WTC11 (cell line): ENCODE results near the gene HES2. TPM values are rescaled to one million over a fixed set of nuclear protein-coding genes. Genes with fewer than 3 reads are reported as not detected.

Experiments used
- ATF2 ChIP-seq: sonication (generic); formaldehyde crosslinking; IDR thresholded peaks from 2 replicates; pipeline ENCODE4 v1.8.1; 2022; ENCODE audit warnings: low read depth, missing genetic modification reagents, borderline replicate concordance
- CDX4 ChIP-seq: fragments of 250-450 bp; sonication (Bioruptor Pico); IDR thresholded peaks from 2 replicates; pipeline ENCODE4 v1.9.0; 2021; ENCODE audit warnings: moderate library complexity, mild to moderate bottlenecking, inconsistent platforms, borderline replicate concordance
- E2F1 ChIP-seq: sonication (generic); formaldehyde crosslinking; IDR thresholded peaks from 2 replicates; pipeline ENCODE4 v1.8.0; 2022; ENCODE audit warnings: mild to moderate bottlenecking, missing genetic modification reagents
- ELF4 ChIP-seq: sonication (generic); formaldehyde crosslinking; IDR thresholded peaks from 2 replicates; pipeline ENCODE4 v1.8.1; 2022; ENCODE audit warnings: low read depth, mild to moderate bottlenecking, moderate library complexity, missing genetic modification reagents
- FOXJ3 ChIP-seq: sonication (generic); formaldehyde crosslinking; IDR thresholded peaks from 2 replicates; pipeline ENCODE4 v1.9.0; 2021; ENCODE audit warnings: missing genetic modification reagents, mild to moderate bottlenecking, borderline replicate concordance
- GRHL2 ChIP-seq: fragments of 250-450 bp; sonication (Bioruptor Pico); IDR thresholded peaks from 2 replicates; pipeline ENCODE4 v1.8.0; 2022; ENCODE audit warnings: mild to moderate bottlenecking, moderate library complexity; ENCODE audit not compliant: insufficient replicate concordance, severe bottlenecking
- HMGA2 ChIP-seq: fragments of 250-450 bp; sonication (Bioruptor Pico); IDR thresholded peaks from 2 replicates; pipeline ENCODE4 v1.4.0; 2021; ENCODE audit warnings: mild to moderate bottlenecking, moderate library complexity
- HMGXB4 ChIP-seq: sonication (generic); formaldehyde crosslinking; IDR thresholded peaks from 2 replicates; pipeline ENCODE4 v1.8.1; 2023; ENCODE audit warnings: mild to moderate bottlenecking, moderate library complexity, missing genetic modification reagents
- MXD4 ChIP-seq: fragments of 250-450 bp; sonication (Bioruptor Pico); IDR thresholded peaks from 2 replicates; pipeline ENCODE4 v1.8.0; 2021; ENCODE audit warnings: mild to moderate bottlenecking, moderate library complexity, borderline replicate concordance
- RELA ChIP-seq: sonication (generic); formaldehyde crosslinking; IDR thresholded peaks from 2 replicates; pipeline ENCODE4 v1.8.1; 2022; ENCODE audit warnings: missing genetic modification reagents, mild to moderate bottlenecking, borderline replicate concordance
- SMAD3 ChIP-seq: sonication (generic); formaldehyde crosslinking; IDR thresholded peaks from 2 replicates; pipeline ENCODE4 v1.8.0; 2022; ENCODE audit warnings: missing genetic modification reagents, mild to moderate bottlenecking, borderline replicate concordance
- SP1 ChIP-seq: sonication (generic); formaldehyde crosslinking; conservative IDR thresholded peaks from 2 replicates; pipeline ENCODE4 v1.8.1; 2022; ENCODE audit warnings: missing genetic modification reagents
- STAT6 ChIP-seq: sonication (generic); formaldehyde crosslinking; conservative IDR thresholded peaks from 2 replicates; pipeline ENCODE4 v1.8.1; 2023; ENCODE audit warnings: mild to moderate bottlenecking, low read depth, missing genetic modification reagents, moderate library complexity
- TEAD4 ChIP-seq: sonication (generic); formaldehyde crosslinking; IDR thresholded peaks from 2 replicates; pipeline ENCODE4 v1.8.0; 2022; ENCODE audit warnings: mild to moderate bottlenecking, missing genetic modification reagents
- ZNF219 ChIP-seq: sonication (generic); formaldehyde crosslinking; IDR thresholded peaks from 2 replicates; pipeline ENCODE4 v1.8.0; 2023; ENCODE audit warnings: missing genetic modification reagents, mild to moderate bottlenecking, borderline replicate concordance
- ZNF263 ChIP-seq: sonication (generic); formaldehyde crosslinking; IDR thresholded peaks from 2 replicates; pipeline ENCODE4 v1.8.1; 2022; ENCODE audit warnings: low read depth, mild to moderate bottlenecking, moderate library complexity, missing genetic modification reagents
- ZNF396 ChIP-seq: fragments of 250-450 bp; sonication (Bioruptor Pico); IDR thresholded peaks from 2 replicates; pipeline ENCODE4 v1.8.0; 2021; ENCODE audit warnings: mild to moderate bottlenecking, moderate library complexity, borderline replicate concordance
- ZNF425 ChIP-seq: fragments of 250-450 bp; sonication (Bioruptor Pico); conservative IDR thresholded peaks from 2 replicates; pipeline ENCODE4 v1.9.0; 2021; ENCODE audit warnings: mild to moderate bottlenecking
- ZNF512 ChIP-seq: sonication (generic); formaldehyde crosslinking; IDR thresholded peaks from 2 replicates; pipeline ENCODE4 v1.8.1; 2022; ENCODE audit warnings: missing genetic modification reagents, borderline replicate concordance
- ZSCAN18 ChIP-seq: fragments of 250-450 bp; sonication (Bioruptor Pico); IDR thresholded peaks from 2 replicates; pipeline ENCODE4 v2.1.2; 2022; ENCODE audit warnings: mild to moderate bottlenecking, moderate library complexity
- total RNA-seq: library from RNA; stranded (reverse); gene quantifications from 3 replicates; pipeline ENCODE4 v1.2.3, GENCODE V29; 2021

The HES2 gene
- total RNA-seq, 1 experiment from 2014 or later, result 2.7 TPM

- TF ChIP-seq ATF2 (CRISPR knock-in tag) (no peak), ZNF219 (CRISPR knock-in tag) (no peak), ZSCAN18 (CRISPR knock-in tag) (no peak), GRHL2 (no peak), TEAD4 (no peak), ZNF396 (CRISPR knock-in tag) (no peak), SP1 (CRISPR knock-in tag) (peak; percentile 39; the same call in 1 of the 2 replicates), RELA (CRISPR knock-in tag) (no peak), FOXJ3 (no peak), STAT6 (CRISPR knock-in tag) (no peak), SMAD3 (CRISPR knock-in tag) (no peak), ZNF425 (no peak), HMGA2 (CRISPR knock-in tag) (no peak), E2F1 (CRISPR knock-in tag) (no peak), CDX4 (CRISPR knock-in tag) (no peak), ZNF263 (CRISPR knock-in tag) (no peak; the same call in 1 of the 2 replicates), MXD4 (CRISPR knock-in tag) (no peak), ELF4 (CRISPR knock-in tag) (no peak), HMGXB4 (CRISPR knock-in tag) (peak; percentile 83), ZNF512 (CRISPR knock-in tag) (no peak)
Observed at GRCh38 chr1:6447016-6447817, 27.5 kb upstream of the HES2 start (continued).
